ENCODE data around the gene ISCU. TPM values are rescaled to one million over a fixed set of nuclear protein-coding genes. Genes with fewer than 3 reads are reported as not detected.

ISCU gene
- total RNA-seq, 1 donor from 2014 or later, result 103 TPM

DNA sequence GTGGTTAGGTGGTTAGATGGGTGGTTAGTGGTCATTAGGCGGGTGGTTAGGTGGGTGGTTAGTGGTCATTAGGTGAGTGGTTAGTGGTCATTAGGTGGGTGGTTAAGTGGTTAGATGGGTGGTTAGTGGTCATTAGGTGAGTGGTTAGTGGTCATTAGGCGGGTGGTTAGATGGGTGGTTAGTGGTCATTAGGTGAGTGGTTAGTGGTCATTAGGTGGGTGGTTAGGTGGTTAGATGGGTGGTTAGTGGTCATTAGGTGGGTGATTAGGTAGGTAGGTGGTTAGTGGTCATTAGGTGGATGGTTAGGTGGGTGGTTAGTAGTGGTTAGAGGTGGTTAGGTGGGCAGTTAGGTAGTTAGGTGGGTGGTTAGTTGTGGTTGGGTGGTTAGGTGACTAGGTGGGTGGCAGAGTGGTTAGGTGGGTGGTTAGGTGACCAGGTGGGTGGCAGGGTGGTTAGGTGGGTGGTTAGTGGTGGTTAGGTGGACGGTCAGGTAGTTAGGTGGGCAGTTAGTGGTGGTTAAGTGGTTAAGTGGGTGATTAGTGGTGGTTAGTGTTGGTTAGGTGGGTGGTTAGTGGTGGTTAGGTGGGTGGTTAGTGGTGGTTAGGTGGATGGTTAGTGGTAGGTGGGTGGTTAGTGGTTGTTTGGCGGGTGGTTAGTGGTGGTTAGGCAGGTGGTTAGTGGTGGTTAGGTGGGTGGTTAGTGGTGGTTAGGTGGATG lies 43.5 kb downstream of the ISCU start:
- TF ChIP-seq, protein P1, sequence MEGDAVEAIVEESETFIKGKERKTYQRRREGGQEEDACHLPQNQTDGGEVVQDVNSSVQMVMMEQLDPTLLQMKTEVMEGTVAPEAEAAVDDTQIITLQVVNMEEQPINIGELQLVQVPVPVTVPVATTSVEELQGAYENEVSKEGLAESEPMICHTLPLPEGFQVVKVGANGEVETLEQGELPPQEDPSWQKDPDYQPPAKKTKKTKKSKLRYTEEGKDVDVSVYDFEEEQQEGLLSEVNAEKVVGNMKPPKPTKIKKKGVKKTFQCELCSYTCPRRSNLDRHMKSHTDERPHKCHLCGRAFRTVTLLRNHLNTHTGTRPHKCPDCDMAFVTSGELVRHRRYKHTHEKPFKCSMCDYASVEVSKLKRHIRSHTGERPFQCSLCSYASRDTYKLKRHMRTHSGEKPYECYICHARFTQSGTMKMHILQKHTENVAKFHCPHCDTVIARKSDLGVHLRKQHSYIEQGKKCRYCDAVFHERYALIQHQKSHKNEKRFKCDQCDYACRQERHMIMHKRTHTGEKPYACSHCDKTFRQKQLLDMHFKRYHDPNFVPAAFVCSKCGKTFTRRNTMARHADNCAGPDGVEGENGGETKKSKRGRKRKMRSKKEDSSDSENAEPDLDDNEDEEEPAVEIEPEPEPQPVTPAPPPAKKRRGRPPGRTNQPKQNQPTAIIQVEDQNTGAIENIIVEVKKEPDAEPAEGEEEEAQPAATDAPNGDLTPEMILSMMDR (IDR thresholded peaks at IDR 0.05), result no peak
- Mint-ChIP-seq H3K27ac (ENCODE audit: unreplicated experiment) (peak overlapping the region; percentile 45), H3K27me3 (ENCODE audit: unreplicated experiment) (no peaks in the 10 kb centered on the region), H3K36me3 (ENCODE audit: unreplicated experiment) (no peaks in the 10 kb centered on the region), H3K4me3 (ENCODE audit: unreplicated experiment) (no peak overlapping the region), H3K4me1 (ENCODE audit: unreplicated experiment) (peaks cover 43% of the 10 kb centered on the region), H3K9me3 (ENCODE audit: unreplicated experiment) (no peaks in the 10 kb centered on the region)
- no peak for DNase-seq (ENCODE audit: extremely low spot score, unreplicated experiment)

DNA sequence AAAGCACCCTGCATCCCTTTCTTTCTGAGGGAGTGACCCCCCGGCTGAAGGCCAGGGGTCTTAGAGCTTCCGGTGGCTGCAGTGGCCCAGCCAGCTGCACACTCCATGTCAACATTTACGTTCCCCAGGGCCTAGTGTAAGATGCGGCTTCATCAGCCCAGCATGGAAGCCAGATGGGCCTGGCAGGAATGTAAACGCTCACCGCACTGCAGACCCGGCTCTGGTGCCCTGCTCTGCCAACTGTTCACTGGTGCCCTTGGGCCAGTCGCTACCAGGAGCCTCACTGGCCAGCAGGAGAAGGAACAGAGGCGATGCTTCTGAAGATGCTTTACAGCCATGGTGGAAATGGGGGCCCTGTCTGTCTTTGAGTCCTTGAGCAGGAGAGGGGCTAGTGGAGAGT lies 44.1 kb downstream of the ISCU start:
- peaks cover 49% of the 10 kb centered on the region for H3K4me1 Mint-ChIP-seq (ENCODE audit: unreplicated experiment)
- H3K36me3 Mint-ChIP-seq (ENCODE audit: unreplicated experiment), result no peaks in the 10 kb centered on the region
- H3K9me3 Mint-ChIP-seq (ENCODE audit: unreplicated experiment), result no peaks in the 10 kb centered on the region
- TF ChIP-seq, protein P1 (IDR thresholded peaks at IDR 0.05), result no peak
- no peak overlapping the region for H3K4me3 Mint-ChIP-seq (ENCODE audit: unreplicated experiment)
- no peaks in the 10 kb centered on the region for H3K27me3 Mint-ChIP-seq (ENCODE audit: unreplicated experiment)
- no peak overlapping the region for H3K27ac Mint-ChIP-seq (ENCODE audit: unreplicated experiment)
- DNase-seq (ENCODE audit: extremely low spot score, unreplicated experiment), result no peak

DNA sequence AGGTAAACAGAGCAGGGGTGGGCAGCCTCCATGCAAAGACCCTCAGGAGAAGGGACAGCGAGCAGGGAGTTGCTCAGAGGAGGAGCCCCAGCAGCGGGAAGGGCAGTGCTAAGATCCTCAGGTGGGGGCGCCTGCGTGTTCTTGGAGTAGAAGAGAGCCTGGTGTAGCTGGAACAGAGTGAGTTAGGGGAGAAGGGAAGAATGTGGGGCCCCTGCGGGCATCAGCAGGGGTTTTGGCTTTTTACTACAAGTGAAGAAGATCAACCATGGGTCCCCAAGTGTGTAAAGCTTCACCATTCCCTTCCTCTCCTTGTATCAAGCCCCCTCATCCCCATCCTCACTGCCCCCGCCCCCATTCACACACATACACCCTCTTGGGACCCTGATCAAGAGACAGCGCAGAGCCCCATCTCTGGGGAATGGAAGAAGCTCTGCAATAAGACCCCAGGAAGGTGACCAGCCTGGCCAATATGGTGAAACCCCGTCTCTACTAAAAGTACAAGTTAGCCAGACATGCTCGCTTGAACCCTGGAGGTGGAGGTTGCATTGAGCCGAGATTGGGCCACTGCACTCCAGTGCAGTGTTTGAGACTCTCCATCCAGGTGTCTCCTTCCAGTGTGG lies 45.7 kb downstream of the ISCU start:
- Mint-ChIP-seq H3K27me3 (ENCODE audit: unreplicated experiment) (no peaks in the 10 kb centered on the region), H3K27ac (ENCODE audit: unreplicated experiment) (no peak overlapping the region), H3K4me1 (ENCODE audit: unreplicated experiment) (peaks cover 62% of the 10 kb centered on the region), H3K9me3 (ENCODE audit: unreplicated experiment) (no peaks in the 10 kb centered on the region), H3K36me3 (ENCODE audit: unreplicated experiment) (no peaks in the 10 kb centered on the region), H3K4me3 (ENCODE audit: unreplicated experiment) (no peak overlapping the region)
- TF ChIP-seq, protein P1 (IDR thresholded peaks at IDR 0.05), result no peak
- DNase-seq (ENCODE audit: extremely low spot score, unreplicated experiment), result no peak

DNA sequence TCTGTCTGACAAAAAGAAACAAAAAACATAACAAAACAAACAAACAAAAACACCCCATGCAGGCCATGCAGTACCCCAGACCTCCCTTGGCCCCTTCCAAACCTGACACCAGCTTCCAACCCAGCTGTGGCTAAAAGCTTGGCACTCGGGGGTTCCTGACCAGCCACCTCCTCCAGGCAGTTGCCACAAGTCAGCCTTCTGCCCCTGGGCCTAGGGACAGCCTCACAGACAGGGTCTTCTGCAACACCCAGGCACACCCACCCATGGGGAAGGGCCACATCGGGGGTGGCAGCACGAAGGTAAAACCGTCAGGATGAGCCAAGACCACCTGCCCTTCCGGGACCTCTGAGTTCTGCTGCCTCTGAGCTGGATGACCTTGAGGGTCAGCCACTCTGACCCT lies 46.2 kb downstream of the ISCU start:
- Mint-ChIP-seq H3K27ac (ENCODE audit: unreplicated experiment) (no peak overlapping the region), H3K27me3 (ENCODE audit: unreplicated experiment) (no peaks in the 10 kb centered on the region), H3K4me3 (ENCODE audit: unreplicated experiment) (no peak overlapping the region), H3K4me1 (ENCODE audit: unreplicated experiment) (peaks cover 68% of the 10 kb centered on the region), H3K9me3 (ENCODE audit: unreplicated experiment) (no peaks in the 10 kb centered on the region), H3K36me3 (ENCODE audit: unreplicated experiment) (no peaks in the 10 kb centered on the region)
- no peak for DNase-seq (ENCODE audit: extremely low spot score, unreplicated experiment)
- TF ChIP-seq, protein P1 (IDR thresholded peaks at IDR 0.05), result no peak

DNA sequence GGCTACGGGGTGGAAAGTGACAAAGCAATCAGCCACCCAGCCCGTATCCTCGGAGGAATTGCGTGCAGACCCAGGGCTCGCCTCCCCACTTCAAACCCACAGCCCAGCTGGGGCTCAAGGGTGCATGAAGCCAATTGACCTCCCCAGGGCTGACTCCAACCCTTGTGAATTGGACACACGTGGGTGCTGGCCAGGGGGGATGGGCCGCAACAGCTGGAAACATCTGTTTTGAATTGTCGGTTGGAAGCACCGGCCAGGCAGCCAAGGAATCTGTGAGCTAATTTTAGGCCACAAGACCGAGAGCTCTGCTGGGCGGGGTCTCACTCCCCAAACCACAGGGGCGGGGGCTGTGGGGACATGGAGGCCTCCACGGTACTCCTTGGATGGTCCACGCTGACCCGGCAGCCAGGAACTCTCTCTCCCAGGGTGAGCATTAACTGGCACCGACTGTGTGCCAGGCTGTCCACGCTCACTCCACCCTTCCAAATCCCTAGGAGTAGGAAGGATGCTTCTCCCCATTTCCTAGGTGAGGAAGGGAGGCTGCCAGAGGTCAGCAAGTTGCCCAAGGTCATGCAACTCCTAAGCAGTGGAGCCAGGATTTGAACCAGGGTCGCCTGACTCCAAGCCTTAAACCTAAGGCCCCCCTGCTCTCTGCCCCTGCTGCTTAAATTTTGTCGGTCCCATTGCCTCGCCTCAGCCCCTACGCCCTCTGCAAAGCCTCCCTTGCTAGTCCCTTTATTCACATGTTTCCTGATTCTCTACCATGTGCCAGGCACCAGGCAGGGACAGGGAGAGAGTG lies 47.3 kb downstream of the ISCU start:
- H3K4me1 Mint-ChIP-seq (ENCODE audit: unreplicated experiment), result peaks cover 61% of the 10 kb centered on the region
- no peaks in the 10 kb centered on the region for H3K36me3 Mint-ChIP-seq (ENCODE audit: unreplicated experiment)
- DNase-seq (ENCODE audit: extremely low spot score, unreplicated experiment), result peak; percentile 90
- no peaks in the 10 kb centered on the region for H3K9me3 Mint-ChIP-seq (ENCODE audit: unreplicated experiment)
- TF ChIP-seq, protein P1 (IDR thresholded peaks at IDR 0.05), result no peak
- no peaks in the 10 kb centered on the region for H3K27me3 Mint-ChIP-seq (ENCODE audit: unreplicated experiment)
- H3K27ac Mint-ChIP-seq (ENCODE audit: unreplicated experiment), result no peak overlapping the region
- H3K4me3 Mint-ChIP-seq (ENCODE audit: unreplicated experiment), result no peak overlapping the region

Data from osteocyte (in vitro differentiated cells).